Osteoblast (primary cell): Measurements from ENCODE around the gene DMBT1. TPM values are rescaled to one million over a fixed set of nuclear protein-coding genes. Genes with fewer than 3 reads are reported as not detected.

Source experiments
- DNase-seq: peaks from one replicate; pipeline ENCODE4 v3.0.0; 2011; ENCODE audit warnings: low spot score, mixed read lengths; ENCODE audit not compliant: insufficient read length; ENCODE audit errors: missing footprints
- H2AFZ ChIP-seq: 2 replicates; pipeline ENCODE4 v1.6.0; 2011; ENCODE audit warnings: mild to moderate bottlenecking, low read length
- H3K27ac ChIP-seq: 2 replicates; pipeline ENCODE4 v1.5.1; 2011; ENCODE audit warnings: mild to moderate bottlenecking, low read depth, low read length, moderate library complexity
- H3K27me3 ChIP-seq: 2 replicates; pipeline ENCODE4 v1.6.0; 2012; ENCODE audit warnings: mild to moderate bottlenecking, control low read depth, inconsistent platforms, low read length, moderate library complexity; ENCODE audit not compliant: insufficient read depth
- H3K36me3 ChIP-seq: 2 replicates; pipeline ENCODE4 v1.5.1; 2011; ENCODE audit warnings: mild to moderate bottlenecking, low read length, control low read depth, moderate library complexity; ENCODE audit not compliant: insufficient read depth
- H3K4me1 ChIP-seq: 2 replicates; pipeline ENCODE4 v1.5.1; 2011; ENCODE audit warnings: mild to moderate bottlenecking, low read length, control low read depth, moderate library complexity; ENCODE audit not compliant: insufficient read depth
- H3K4me2 ChIP-seq: 2 replicates; pipeline ENCODE4 v1.6.0; 2011; ENCODE audit warnings: mild to moderate bottlenecking, low read length; ENCODE audit not compliant: insufficient read depth
- H3K4me3 ChIP-seq: fragments of 200-600 bp; sonication (generic); 3 replicates; pipeline ENCODE4 v1.5.1; 2012; ENCODE audit warnings: mild to moderate bottlenecking, low read length, inconsistent platforms; ENCODE audit not compliant: insufficient read depth
- H3K79me2 ChIP-seq: 2 replicates; pipeline ENCODE4 v1.6.0; 2012; ENCODE audit warnings: mild to moderate bottlenecking, low read length, control low read depth, inconsistent platforms; ENCODE audit not compliant: insufficient read depth
- H3K9me3 ChIP-seq: 2 replicates; pipeline ENCODE4 v1.5.1; 2011; ENCODE audit warnings: low read depth, low read length, control low read depth
- H4K20me1 ChIP-seq: 2 replicates; pipeline ENCODE4 v1.6.0; 2012; ENCODE audit warnings: mild to moderate bottlenecking, low read length, control low read depth; ENCODE audit not compliant: insufficient read depth
- total RNA-seq: library from RNA; depleted of rRNA; stranded (reverse); fragments of >200 nt; gene quantifications from 2 replicates; pipeline ENCODE4 v1.2.3, GENCODE V29; 2012
- TF ChIP-seq, protein P1 (sequence below): IDR thresholded peaks from 2 replicates; pipeline ENCODE4 v1.5.1; 2011; ENCODE audit warnings: mild to moderate bottlenecking, low read depth, low read length, moderate library complexity; ENCODE audit errors: extremely low read depth

DMBT1 gene
- total RNA-seq, 1 donor, result under 0.01 TPM

DNA sequence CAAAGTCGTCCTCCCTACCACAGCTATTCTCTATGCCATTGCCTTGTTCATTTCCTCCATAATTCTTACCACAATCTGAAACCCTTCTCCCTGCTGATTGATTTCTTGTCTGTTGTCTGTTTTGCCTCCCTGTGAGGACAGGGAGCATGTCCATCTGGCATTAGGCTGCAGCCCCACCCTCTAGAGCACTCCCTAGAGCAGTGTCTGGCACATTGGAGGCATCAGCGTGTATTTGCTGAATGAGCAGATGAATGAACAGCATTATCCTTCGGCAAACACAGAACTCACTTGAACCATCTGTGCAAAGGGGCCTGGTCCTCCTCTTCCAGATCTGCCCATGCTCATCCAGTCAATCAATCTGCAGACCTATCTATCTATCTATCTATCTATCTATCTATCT, 5.1 kb upstream of the DMBT1 start:
- TF ChIP-seq, protein P1, sequence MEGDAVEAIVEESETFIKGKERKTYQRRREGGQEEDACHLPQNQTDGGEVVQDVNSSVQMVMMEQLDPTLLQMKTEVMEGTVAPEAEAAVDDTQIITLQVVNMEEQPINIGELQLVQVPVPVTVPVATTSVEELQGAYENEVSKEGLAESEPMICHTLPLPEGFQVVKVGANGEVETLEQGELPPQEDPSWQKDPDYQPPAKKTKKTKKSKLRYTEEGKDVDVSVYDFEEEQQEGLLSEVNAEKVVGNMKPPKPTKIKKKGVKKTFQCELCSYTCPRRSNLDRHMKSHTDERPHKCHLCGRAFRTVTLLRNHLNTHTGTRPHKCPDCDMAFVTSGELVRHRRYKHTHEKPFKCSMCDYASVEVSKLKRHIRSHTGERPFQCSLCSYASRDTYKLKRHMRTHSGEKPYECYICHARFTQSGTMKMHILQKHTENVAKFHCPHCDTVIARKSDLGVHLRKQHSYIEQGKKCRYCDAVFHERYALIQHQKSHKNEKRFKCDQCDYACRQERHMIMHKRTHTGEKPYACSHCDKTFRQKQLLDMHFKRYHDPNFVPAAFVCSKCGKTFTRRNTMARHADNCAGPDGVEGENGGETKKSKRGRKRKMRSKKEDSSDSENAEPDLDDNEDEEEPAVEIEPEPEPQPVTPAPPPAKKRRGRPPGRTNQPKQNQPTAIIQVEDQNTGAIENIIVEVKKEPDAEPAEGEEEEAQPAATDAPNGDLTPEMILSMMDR, result no peak
- no peak for DNase-seq
- Histone ChIP-seq H2AFZ (no peak overlapping the region), H3K27me3 (peaks cover 21% of the 10 kb centered on the region), H3K79me2 (no peaks in the 10 kb centered on the region), H3K4me2 (no peak overlapping the region), H4K20me1 (no peaks in the 10 kb centered on the region), H3K36me3 (no peaks in the 10 kb centered on the region), H3K9me3 (no peaks in the 10 kb centered on the region), H3K4me1 (no peaks in the 10 kb centered on the region), H3K27ac (no peak overlapping the region), H3K4me3 (no peak overlapping the region)

DNA sequence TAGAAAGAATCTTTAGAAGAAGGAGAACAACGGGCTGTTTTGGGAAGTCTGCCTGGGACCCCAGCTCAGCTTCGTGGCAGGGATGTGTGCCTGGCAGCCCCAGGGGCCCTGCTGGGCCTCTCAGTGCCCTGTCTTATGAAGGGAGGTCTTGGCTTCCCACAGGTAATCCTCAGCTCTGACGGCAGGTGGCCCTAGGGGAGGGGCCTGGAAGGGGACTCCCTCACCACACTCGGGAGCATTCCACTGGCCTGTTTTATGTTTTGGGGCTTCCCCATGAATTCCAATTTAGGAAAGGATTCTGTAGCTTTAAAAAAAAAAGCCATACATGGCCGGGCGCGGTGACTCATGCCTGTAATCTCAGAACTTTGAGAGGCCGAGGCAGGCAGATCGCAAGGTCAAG, 3.0 kb upstream of the DMBT1 start:
- Histone ChIP-seq H3K27me3 (peaks cover 42% of the 10 kb centered on the region), H3K36me3 (no peaks in the 10 kb centered on the region), H4K20me1 (no peaks in the 10 kb centered on the region), H3K4me3 (no peak overlapping the region), H2AFZ (no peak overlapping the region), H3K27ac (no peak overlapping the region), H3K4me1 (no peaks in the 10 kb centered on the region), H3K9me3 (no peaks in the 10 kb centered on the region), H3K79me2 (no peaks in the 10 kb centered on the region), H3K4me2 (no peak overlapping the region)
- TF ChIP-seq, protein P1, result no peak
- DNase-seq, result no peak

DNA sequence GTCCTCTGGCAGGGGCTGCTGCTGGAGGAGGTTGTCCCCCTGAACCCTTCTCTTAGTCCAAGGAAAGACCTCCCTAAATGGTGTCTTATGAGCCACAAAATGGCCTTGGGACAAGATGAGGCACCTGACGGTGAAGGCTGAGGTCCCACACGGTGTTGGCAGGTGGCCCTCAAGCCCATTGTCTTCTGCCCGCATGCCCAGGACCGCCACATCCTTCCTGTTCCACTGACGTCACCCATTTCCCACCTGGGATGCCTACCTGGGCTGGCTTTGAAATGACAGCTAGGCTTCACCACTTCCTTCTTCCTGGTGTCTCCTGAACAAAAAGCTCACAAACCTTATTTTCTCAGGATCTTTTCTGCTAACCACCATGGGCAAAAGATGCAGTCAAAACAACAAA, 2.1 kb upstream of the DMBT1 start:
- Histone ChIP-seq H3K9me3 (no peaks in the 10 kb centered on the region), H3K36me3 (no peaks in the 10 kb centered on the region), H3K4me2 (no peak overlapping the region), H3K79me2 (no peaks in the 10 kb centered on the region), H3K27ac (no peak overlapping the region), H3K27me3 (peaks cover 49% of the 10 kb centered on the region), H3K4me3 (no peak overlapping the region), H2AFZ (no peak overlapping the region), H3K4me1 (no peaks in the 10 kb centered on the region), H4K20me1 (no peaks in the 10 kb centered on the region)
- DNase-seq, result no peak
- TF ChIP-seq, protein P1, result no peak

DNA sequence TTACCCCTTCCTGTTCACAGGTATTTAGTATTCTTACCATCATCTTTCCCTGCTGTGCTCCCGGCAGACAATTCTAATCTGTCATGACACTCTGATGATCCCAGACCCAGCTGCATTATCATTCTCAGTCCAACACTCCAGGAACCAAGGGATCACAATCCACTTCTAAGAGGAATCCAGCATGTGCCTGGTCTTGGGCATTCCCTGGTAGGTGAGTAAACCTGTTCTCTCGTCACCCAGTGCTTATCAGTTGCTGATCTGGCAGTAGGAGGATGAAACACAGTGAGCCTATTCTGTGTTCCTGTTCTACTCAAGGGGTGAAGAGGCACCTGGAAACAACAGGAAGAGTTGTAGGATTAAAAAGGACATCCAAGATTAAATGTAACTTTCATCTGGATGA, 1.3 kb upstream of the DMBT1 start:
- H3K4me1 ChIP-seq, result no peaks in the 10 kb centered on the region
- peaks cover 56% of the 10 kb centered on the region for H3K27me3 ChIP-seq
- H2AFZ ChIP-seq, result no peak overlapping the region
- H3K4me2 ChIP-seq, result no peak overlapping the region
- TF ChIP-seq, protein P1, result no peak
- H3K36me3 ChIP-seq, result no peaks in the 10 kb centered on the region
- H3K4me3 ChIP-seq, result no peak overlapping the region
- H3K79me2 ChIP-seq, result no peaks in the 10 kb centered on the region
- H3K9me3 ChIP-seq, result no peaks in the 10 kb centered on the region
- DNase-seq, result no peak
- no peak overlapping the region for H3K27ac ChIP-seq
- no peaks in the 10 kb centered on the region for H4K20me1 ChIP-seq
